ENCODE measurements around the gene ANKRD55. TPM values are rescaled to one million over a fixed set of nuclear protein-coding genes. Genes with fewer than 3 reads are reported as not detected.

Gene ANKRD55
- total and polyA plus RNA-seq, 9 donors: 0.05 to 0.25 (median 0.23) TPM; not detected in 6

- TF ChIP-seq CTCF (IDR thresholded peaks at IDR 0.05) (no peak), EP300 (IDR thresholded peaks at IDR 0.05) (no peak), POLR2A (IDR thresholded peaks at IDR 0.05) (no peak)
- Histone ChIP-seq H3K27me3 (no peaks in the 10 kb centered on the region), H3K4me3 (no peak overlapping the region), H3K9me3 (no peaks in the 10 kb centered on the region), H3K4me1 (ENCODE audit: insufficient read depth) (peaks cover 11% of the 10 kb centered on the region), H3K36me3 (no peaks in the 10 kb centered on the region), H3K27ac (peak overlapping the region in 1 of 2 donors; percentile 55)
- no peak for DNase-seq
- WGBS, 3 donors: 0 to 3% (median 2%) methylated on average over 2 of the region's 2 CpGs
- intact Hi-C loops (cut with DNase I): loop anchor here in 1 of 4 donors (10.0 kb wide), 1 partner anchor 76 kb away; the partner anchor contains the start of gene IL6ST
Measured at GRCh38 chr5:56070851-56071465, 162.2 kb downstream of the ANKRD55 start.

GRCh38 chr5:56069652-56070226 lies 163.4 kb downstream of the ANKRD55 start:
- H3K27ac ChIP-seq: no peak overlapping the region
- 28 to 47% (median 39%) methylated on average over 3 of the region's 3 CpGs for WGBS, 3 donors
- TF ChIP-seq EP300 (IDR thresholded peaks at IDR 0.05) (no peak), POLR2A (IDR thresholded peaks at IDR 0.05) (no peak), CTCF (IDR thresholded peaks at IDR 0.05) (no peak)

GRCh38 chr5:56066931-56067450 lies 166.1 kb downstream of the ANKRD55 start:
- intact Hi-C loops (cut with DNase I): no loop called here
- DNase-seq: no peak

More at GRCh38 chr5:56069652-56070226, 163.4 kb downstream of the ANKRD55 start:
- no peaks in the 10 kb centered on the region for H3K27me3 ChIP-seq
- H3K9me3 ChIP-seq: no peaks in the 10 kb centered on the region
- H3K4me3 ChIP-seq: no peak overlapping the region
- DNase-seq: no peak
- H3K36me3 ChIP-seq: no peaks in the 10 kb centered on the region
- intact Hi-C loops (cut with DNase I): loop anchor here in 1 of 4 donors (10.0 kb wide), 1 partner anchor 75 kb away; the partner anchor contains the start of gene IL6ST
- H3K4me1 ChIP-seq (ENCODE audit: insufficient read depth): peaks cover 5% of the 10 kb centered on the region

GRCh38 chr5:56064984-56065383 lies 168.1 kb downstream of the ANKRD55 start:
- TF ChIP-seq POLR2A (IDR thresholded peaks at IDR 0.05) (no peak), CTCF (IDR thresholded peaks at IDR 0.05) (no peak), EP300 (IDR thresholded peaks at IDR 0.05) (no peak)
- H3K4me1 ChIP-seq (ENCODE audit: insufficient read depth): no peaks in the 10 kb centered on the region
- no peaks in the 10 kb centered on the region for H3K36me3 ChIP-seq
- no peak for DNase-seq
- 80 to 87% (median 81%) methylated on average over 2 of the region's 2 CpGs for WGBS, 3 donors
- no peaks in the 10 kb centered on the region for H3K9me3 ChIP-seq
- H3K4me3 ChIP-seq: no peak overlapping the region
- H3K27me3 ChIP-seq: no peaks in the 10 kb centered on the region
- intact Hi-C loops (cut with DNase I): no loop called here
- no peak overlapping the region for H3K27ac ChIP-seq

More at GRCh38 chr5:56066931-56067450, 166.1 kb downstream of the ANKRD55 start:
- TF ChIP-seq EP300 (IDR thresholded peaks at IDR 0.05) (no peak), POLR2A (IDR thresholded peaks at IDR 0.05) (no peak), CTCF (IDR thresholded peaks at IDR 0.05) (no peak)
- no peaks in the 10 kb centered on the region for H3K36me3 ChIP-seq
- peaks cover 4% of the 10 kb centered on the region for H3K4me1 ChIP-seq (ENCODE audit: insufficient read depth)
- no peaks in the 10 kb centered on the region for H3K9me3 ChIP-seq
- no peaks in the 10 kb centered on the region for H3K27me3 ChIP-seq
- no peak overlapping the region for H3K4me3 ChIP-seq
- 96 to 97% (median 96%) methylated on average over 3 of the region's 3 CpGs for WGBS, 3 donors
- no peak overlapping the region for H3K27ac ChIP-seq
